ENCODE results near the gene CCDC169.

DNA sequence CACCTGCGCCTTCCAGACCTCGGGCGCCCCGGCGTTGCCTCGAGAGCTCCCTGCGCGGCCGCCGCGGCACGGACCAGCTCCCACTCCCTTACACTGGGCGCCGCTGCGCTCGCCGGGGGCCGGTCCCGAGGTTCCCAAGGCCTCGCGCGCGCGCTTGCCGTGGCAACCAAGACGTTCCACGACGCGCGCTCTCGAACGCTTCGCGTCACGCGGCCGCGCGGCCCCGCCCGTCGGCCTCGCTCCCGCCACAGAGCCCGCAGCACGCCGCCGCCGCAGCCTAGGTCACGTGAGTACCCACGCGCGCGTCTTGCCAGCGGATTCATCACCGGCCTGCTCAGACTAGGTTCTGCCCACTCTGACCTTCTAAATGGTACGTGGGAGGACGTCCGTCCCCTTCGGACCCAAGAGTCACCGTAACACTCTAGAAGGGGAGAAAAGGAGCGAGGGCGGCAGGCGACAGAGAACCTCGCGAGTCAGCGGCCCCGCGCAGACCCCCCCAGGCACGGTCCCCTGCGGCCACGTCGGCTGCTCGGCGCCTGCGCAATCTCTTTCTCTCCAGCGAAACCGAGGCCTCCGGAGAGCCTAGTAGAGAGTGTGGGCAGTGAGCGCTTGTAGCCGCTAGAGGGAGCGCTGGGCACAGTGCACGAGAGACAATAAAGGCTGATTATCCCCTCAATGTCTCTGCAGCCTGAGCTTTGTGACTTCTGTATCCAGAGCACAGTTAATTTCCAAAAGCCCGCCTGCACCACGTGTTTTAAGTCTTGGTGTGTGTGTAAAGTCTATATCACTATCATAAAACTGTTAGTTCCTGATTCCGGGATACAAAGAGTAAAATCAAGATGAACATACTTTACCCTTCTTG is 48.8 kb upstream of the CCDC169 start, which contains the start of gene SPART:
- TF ChIP-seq, protein P1, sequence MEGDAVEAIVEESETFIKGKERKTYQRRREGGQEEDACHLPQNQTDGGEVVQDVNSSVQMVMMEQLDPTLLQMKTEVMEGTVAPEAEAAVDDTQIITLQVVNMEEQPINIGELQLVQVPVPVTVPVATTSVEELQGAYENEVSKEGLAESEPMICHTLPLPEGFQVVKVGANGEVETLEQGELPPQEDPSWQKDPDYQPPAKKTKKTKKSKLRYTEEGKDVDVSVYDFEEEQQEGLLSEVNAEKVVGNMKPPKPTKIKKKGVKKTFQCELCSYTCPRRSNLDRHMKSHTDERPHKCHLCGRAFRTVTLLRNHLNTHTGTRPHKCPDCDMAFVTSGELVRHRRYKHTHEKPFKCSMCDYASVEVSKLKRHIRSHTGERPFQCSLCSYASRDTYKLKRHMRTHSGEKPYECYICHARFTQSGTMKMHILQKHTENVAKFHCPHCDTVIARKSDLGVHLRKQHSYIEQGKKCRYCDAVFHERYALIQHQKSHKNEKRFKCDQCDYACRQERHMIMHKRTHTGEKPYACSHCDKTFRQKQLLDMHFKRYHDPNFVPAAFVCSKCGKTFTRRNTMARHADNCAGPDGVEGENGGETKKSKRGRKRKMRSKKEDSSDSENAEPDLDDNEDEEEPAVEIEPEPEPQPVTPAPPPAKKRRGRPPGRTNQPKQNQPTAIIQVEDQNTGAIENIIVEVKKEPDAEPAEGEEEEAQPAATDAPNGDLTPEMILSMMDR (IDR thresholded peaks at IDR 0.05 in 2 of 3, conservative IDR thresholded peaks at IDR 0.05 in 1 of 3; ENCODE audit: borderline replicate concordance in 1 of 3, insufficient read depth in 1 of 3, low read depth in 2 of 3, low read length in 2 of 3), result peak in 2 of 3 experiments; percentile 35 to 38; a peak in 3 of 6 replicates
- TF ChIP-seq EZH2phosphoT487 (IDR thresholded peaks at IDR 0.05; ENCODE audit: borderline replicate concordance) (no peak), POLR2A (IDR thresholded peaks at IDR 0.05; ENCODE audit: borderline replicate concordance, extremely low read depth, insufficient read depth, insufficient read length) (no peak), CBX3 (IDR thresholded peaks at IDR 0.05; ENCODE audit: low read depth) (no peak), EZH2 (IDR thresholded peaks at IDR 0.05) (no peak), ZFX (IDR thresholded peaks at IDR 0.05) (no peak), POLR2AphosphoS5 (IDR thresholded peaks at IDR 0.05; ENCODE audit: low read depth, low read length) (no peak), EGR1 (IDR thresholded peaks at IDR 0.05; ENCODE audit: low read depth) (no peak)
- TF ChIP-seq, protein P2, sequence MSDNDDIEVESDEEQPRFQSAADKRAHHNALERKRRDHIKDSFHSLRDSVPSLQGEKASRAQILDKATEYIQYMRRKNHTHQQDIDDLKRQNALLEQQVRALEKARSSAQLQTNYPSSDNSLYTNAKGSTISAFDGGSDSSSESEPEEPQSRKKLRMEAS (IDR thresholded peaks at IDR 0.05), result no peak
